Retina (tissue), 1 donor: ENCODE measurements around the gene SPATA2.
A peak's percentile ranks its signal among the peaks of the same experiment; 100 is the strongest.

Experiments used
- DNase-seq: peaks from one replicate; pipeline ENCODE4 v3.0.0-alpha.2; 2016

Gene SPATA2

GRCh38 chr20:49853640-49854039 is 61.7 kb downstream of the SPATA2 start:
- peak; percentile 16 for DNase-seq
